ENCODE data around the gene ARF4.
"Not testable (repeated sequence)": the region's sequence is repeated elsewhere in the genome, so short reads cannot be mapped to it uniquely, and the experiment has no call there.

The ARF4 gene

GRCh38 chr3:57597127-57597923, at the start of gene ARF4:
ARF4 (minus strand) TSS chr3:57597344; CDS start chr3:57597140, 204 bp downstream.
- peak; percentile 100 for DNase-seq (ENCODE audit: low read depth)

DNA sequence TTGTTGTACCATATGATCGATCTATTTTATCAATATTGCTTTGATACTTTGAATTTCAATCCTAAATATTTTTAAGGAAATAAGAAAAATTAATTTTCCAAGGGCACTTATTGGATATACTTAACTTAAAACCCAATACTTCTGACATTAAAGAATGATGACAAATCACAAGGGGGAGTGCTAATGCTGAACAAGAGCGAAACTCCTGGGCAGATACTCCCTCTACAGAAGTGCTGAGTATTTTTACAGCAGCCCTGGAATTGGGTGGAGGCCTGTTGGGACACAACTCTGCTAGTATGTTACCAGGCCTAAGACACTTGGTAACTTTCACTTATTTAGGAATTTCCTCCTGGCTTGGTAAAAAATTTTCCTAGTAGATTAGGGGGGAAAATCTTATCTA, 49.6 kb upstream of the ARF4 start:
- DNase-seq (ENCODE audit: low read depth), result no peak

- no peak for DNase-seq (ENCODE audit: low read depth)
These were observed 47.6 kb upstream of the ARF4 start for GRCh38 chr3:57644740-57645139.

GRCh38 chr3:57637391-57637790, 40.2 kb upstream of the ARF4 start:
- DNase-seq (ENCODE audit: low read depth), result no peak

DNA sequence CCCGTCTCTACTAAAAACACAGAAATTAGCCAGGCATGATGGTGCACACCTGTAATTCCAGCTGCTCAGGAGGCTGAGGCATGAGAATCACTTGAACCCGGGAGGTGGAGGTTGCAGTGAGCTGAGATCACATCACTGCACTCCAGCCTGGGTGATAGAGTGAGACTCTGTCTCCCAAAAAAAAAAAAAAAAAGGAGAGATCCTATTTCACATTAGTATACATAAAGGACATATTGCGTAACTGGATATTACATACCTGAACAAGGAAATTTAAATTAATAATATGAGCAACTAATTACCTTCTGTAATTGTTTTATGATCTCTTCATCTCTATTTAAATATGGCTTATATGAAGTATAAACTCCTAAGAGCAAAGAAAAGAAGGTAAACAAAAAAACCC, 37.1 kb upstream of the ARF4 start:
- not testable (repeated sequence) for DNase-seq (ENCODE audit: low read depth)

GRCh38 chr3:57627976-57628375, 30.8 kb upstream of the ARF4 start:
- DNase-seq (ENCODE audit: low read depth), result no peak

DNA sequence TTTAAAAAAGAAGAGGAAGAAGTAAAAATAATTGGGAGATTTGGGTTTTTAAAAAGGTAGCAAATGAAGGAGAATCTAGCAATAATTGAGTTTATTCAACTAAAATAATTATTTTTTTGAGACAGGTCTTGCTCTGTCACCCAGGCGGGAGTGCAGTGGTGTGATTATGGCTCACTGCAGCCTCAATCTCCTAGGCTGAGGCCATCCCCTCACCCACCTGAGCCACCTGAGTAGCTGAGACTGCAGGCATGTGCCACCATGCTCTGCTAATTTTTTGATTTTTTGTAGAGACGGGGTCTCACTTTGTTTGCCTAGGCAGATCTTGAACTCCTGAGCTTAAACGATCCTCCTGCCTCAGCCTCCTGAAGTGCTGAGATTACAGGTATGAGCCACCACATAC, 27.7 kb upstream of the ARF4 start:
- DNase-seq (ENCODE audit: low read depth), result no peak

DNA sequence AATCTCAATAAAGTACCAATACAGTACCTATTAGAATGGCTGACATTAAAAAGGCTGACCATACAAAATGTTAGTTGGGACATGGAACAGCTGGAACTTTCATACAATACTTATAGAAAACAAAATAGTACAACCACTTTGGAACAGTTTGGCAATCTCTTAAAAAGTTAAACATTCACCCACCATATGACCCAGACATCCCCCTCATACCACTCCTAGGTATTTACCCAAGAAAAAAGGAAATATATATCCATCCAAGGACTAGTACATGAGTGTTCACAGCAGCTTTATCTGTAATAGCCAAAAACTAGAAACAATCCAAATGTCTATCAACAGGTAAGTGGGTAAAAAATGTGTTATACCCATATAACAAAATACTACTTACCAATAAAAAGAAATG, 25.2 kb upstream of the ARF4 start:
- no peak for DNase-seq (ENCODE audit: low read depth)

DNA sequence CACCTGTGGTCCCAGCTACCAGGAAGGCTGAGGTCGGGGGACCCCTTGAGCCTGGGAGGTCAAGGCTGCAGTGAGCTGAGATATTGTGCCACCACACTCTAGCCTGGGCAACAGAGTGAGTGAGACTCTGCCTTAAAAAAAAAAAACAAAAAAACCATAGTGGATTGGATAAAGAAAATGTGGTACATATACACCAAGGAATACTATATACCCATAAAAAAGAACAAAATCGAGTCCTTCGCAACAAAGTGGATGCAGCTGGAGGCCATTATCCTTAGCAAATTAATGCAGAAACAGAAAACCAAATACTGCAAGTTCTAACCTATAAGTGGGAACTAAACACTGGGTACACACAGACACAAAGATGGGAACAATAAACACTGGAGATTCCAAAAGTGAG, 20.6 kb upstream of the ARF4 start:
- DNase-seq (ENCODE audit: low read depth), result no peak

DNA sequence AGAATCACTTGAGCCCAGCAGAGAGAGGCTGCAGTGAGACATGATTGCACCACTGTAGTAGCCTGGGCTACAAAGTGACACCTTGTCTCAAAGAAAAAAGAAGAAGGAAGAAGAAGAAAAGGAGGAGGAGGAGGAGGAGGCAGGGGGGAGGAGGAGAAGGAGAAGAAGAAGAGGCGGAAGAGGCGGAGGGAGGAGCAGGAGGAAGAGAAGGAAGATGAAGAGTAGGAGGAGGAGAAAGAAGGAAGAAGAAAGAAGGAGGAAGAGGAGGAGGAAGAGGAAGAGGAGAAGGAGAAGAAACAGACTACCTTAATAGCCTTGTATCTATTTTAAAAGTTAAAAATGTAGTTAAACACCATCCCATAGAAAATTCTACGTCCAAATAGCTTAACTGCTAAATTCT, 19.1 kb upstream of the ARF4 start:
- no peak for DNase-seq (ENCODE audit: low read depth)

- not testable (repeated sequence) for DNase-seq (ENCODE audit: low read depth)
These were observed 14.7 kb upstream of the ARF4 start for GRCh38 chr3:57611870-57612269.

GRCh38 chr3:57605683-57606082, 8.5 kb upstream of the ARF4 start:
- no peak for DNase-seq (ENCODE audit: low read depth)

GRCh38 chr3:57604971-57605370, 7.8 kb upstream of the ARF4 start:
- no peak for DNase-seq (ENCODE audit: low read depth)

- DNase-seq (ENCODE audit: low read depth), result no peak
These were observed 3.1 kb upstream of the ARF4 start for GRCh38 chr3:57600195-57600594.

- no peak for DNase-seq (ENCODE audit: low read depth)
These were observed 1.7 kb upstream of the ARF4 start for GRCh38 chr3:57598765-57599360.

- DNase-seq (ENCODE audit: low read depth), result peak; percentile 53
These were observed 533 bp downstream of the ARF4 start for GRCh38 chr3:57596495-57597126.

GRCh38 chr3:57594576-57594975, 2.6 kb downstream of the ARF4 start:
- no peak for DNase-seq (ENCODE audit: low read depth)

DNA sequence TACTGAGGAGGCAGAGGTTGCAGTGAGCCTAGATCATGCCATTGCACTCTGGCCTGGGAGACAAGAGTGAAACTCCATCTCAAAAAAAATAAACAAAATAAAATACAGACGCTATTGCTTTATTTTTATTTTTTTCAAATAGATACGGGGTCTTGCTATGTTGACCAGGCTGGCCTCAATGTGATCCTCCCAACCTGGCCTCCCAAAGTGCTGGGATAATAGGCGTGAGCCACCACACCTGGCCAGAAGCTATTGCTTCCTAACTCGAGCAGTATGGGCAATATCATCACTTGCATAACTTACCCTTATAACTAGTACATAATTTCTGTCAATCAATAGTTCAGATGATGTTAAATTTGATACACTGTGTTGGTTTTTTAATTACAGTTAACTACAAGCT, 3.0 kb downstream of the ARF4 start:
- no peak for DNase-seq (ENCODE audit: low read depth)

DNA sequence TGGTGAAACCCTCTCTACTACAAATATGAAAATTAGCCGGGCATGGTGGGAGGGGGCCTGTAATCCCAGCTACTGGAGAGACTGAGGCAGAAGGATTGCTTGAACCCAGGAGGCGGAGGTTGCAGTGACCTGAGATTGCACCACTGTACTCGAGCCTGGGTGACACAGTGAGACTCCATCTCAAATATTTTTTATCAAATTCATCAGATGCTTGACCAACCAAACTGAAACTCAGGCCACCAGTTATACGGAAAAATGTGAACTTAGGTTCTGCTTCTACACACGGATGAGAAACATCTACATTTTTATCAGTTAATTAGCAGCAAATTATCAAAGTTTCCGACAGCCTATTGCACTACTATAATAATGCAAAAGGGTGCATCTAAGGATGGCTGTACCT, 4.8 kb downstream of the ARF4 start:
- DNase-seq (ENCODE audit: low read depth), result no peak

GRCh38 chr3:57587905-57588304, 9.2 kb downstream of the ARF4 start:
- no peak for DNase-seq (ENCODE audit: low read depth)

GRCh38 chr3:57586778-57587177, 10.4 kb downstream of the ARF4 start:
- no peak for DNase-seq (ENCODE audit: low read depth)

DNA sequence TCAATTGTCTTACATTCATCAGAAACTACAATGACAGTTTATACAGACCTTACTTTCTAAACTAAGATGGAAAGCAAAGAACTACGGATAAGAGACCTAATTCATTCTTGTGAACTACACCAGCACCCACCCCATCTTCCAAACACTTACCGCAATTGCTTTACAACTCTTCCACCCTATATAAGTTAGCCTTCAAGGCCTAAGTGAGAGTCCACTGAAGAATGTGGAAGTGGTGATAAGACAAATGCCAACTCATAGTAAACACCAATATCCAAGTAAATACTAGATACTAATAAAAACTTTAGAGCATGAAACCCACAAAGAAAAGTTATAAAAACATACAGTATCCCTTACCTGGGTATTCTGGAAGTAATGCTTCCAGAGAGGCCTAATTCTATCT, 13.6 kb downstream of the ARF4 start:
- no peak for DNase-seq (ENCODE audit: low read depth)

DNA sequence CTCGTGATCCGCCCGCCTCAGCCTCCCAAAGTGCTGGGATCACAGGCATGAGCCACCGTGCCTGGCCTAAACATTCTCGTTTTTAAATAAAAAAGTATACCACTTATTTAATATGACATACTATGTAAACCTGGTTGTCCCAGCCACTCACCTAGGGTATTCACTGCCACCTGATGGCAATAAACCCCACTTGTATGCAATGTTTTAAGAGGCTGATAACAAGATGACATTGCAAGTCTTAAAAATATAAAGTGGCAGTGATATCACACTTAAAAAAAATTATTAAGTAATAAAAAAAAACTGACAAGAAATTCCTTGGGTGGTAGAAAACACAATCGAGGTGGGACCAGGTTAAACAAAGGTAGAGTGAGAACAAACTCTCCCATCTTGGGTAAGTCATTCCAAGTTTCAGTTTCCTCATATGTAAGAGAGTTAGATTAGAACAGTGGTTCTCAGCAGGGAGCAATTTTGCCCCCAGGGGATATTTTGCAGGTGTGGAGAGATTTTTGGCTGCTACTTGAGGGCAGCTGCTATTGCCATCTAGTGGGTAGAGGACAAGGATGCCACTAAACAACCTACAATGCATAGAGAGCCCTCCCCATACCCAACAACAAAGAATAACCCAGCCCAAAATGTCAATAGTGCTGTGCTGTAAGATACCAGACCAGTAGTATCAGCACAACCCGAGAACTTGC, 14.5 kb downstream of the ARF4 start:
- no peak for DNase-seq (ENCODE audit: low read depth)
